HepG2 (cell line): ENCODE results near the gene NLRC3. TPM values are rescaled to one million over a fixed set of nuclear protein-coding genes. Genes with fewer than 3 reads are reported as not detected.
A peak's percentile ranks its signal among the peaks of the same experiment; 100 is the strongest.
"Not testable (repeated sequence)": the region's sequence is repeated elsewhere in the genome, so short reads cannot be mapped to it uniquely, and the experiment has no call there.

Source experiments
- ATAC-seq: fragments of 200-7000 bp; cut with Tn5 transposase; 3 replicates; pipeline ENCODE4 v1.9.1; 2020; ENCODE audit warnings: mild to moderate bottlenecking, moderate library complexity
- BruUV-seq: library from RNA; stranded (reverse); fragments of 400-500 nt; replicated peaks from 2 replicates; lab custom pipeline; 2021; lab: Mats Ljungman, UMichigan
- CTCF ChIA-PET: fragments of 300-600 bp; formaldehyde crosslinking; extraction: SDS; loops from one replicate; lab custom pipeline; 2021; ENCODE audit warnings: low total read pairs, inconsistent platforms, low intra/inter-chr PET ratio; lab: Yijun Ruan, JAX
- POLR2A ChIA-PET: fragments of 350-600 bp; sonication (Branson Sonifier 250); formaldehyde crosslinking; loops from one replicate; lab custom pipeline; 2020; ENCODE audit warnings: antibody characterized with exemption, inconsistent platforms; lab: Yijun Ruan, JAX
- DNase-seq: peaks from one replicate; pipeline ENCODE4 v3.0.0-alpha.2; 2015; ENCODE audit warnings: low spot score
- FAIRE-seq: peaks from 3 replicates; lab custom pipeline; 2011; peaks lifted over from hg19 to GRCh38; lab: Jason Lieb, UNC
- H2AFZ ChIP-seq: one replicate; pipeline ENCODE4 v1.6.1; 2011; ENCODE audit warnings: low read length, inconsistent platforms
- H3K27ac ChIP-seq: fragments of 300-600 bp; 3 replicates; pipeline ENCODE4 v1.8.0; 2011; ENCODE audit warnings: mixed run types, mild to moderate bottlenecking, mixed read lengths, low read length, inconsistent platforms; ENCODE audit not compliant: insufficient read depth; ENCODE audit errors: extremely low read length
- H3K27me3 ChIP-seq, 2 experiments: fragments of 200-600 bp in 1 of 2; 2 replicates in 1 of 2; 3 replicates in 1 of 2; pipeline versions ENCODE4 v1.6.0 to v1.8.0; 2011; ENCODE audit warnings: low read length in 2 of 2, mild to moderate bottlenecking in 2 of 2, moderate library complexity in 2 of 2, inconsistent platforms in 1 of 2; ENCODE audit not compliant: insufficient read depth in 2 of 2, control insufficient read depth in 1 of 2
- H3K36me3 ChIP-seq, 2 experiments: fragments of 200-600 bp in 1 of 2; replicated peaks in 1 of 2; 2 replicates in 1 of 2; 3 replicates in 1 of 2; pipeline versions ENCODE4 v1.5.1 to v1.8.0; 2011; ENCODE audit warnings: low read length in 2 of 2, inconsistent platforms in 1 of 2; ENCODE audit not compliant: insufficient read depth in 2 of 2, control insufficient read depth in 1 of 2
- H3K4me1 ChIP-seq: 2 replicates; pipeline ENCODE4 v1.5.1; 2012; ENCODE audit warnings: low read length, inconsistent platforms; ENCODE audit not compliant: insufficient read depth
- H3K4me2 ChIP-seq: 2 replicates; pipeline ENCODE4 v1.6.0; 2011; ENCODE audit warnings: low read depth, low read length, inconsistent platforms
- H3K4me3 ChIP-seq, 3 experiments: fragments of 200-600 bp in 1 of 3; sonication (generic), shearing (Covaris generic) in 1 of 3; replicated peaks in 1 of 3; 2 replicates each; pipeline ENCODE4 v1.5.1; 2011 to 2016; ENCODE audit warnings: low read length in 3 of 3, inconsistent platforms in 2 of 3, low read depth in 2 of 3, mild to moderate bottlenecking in 2 of 3, control low read depth in 1 of 3, mixed read lengths in 1 of 3; ENCODE audit not compliant: insufficient read depth in 1 of 3
- H3K79me2 ChIP-seq: one replicate; pipeline ENCODE4 v1.6.1; 2011; ENCODE audit warnings: low read length, inconsistent platforms; ENCODE audit not compliant: insufficient read depth
- H3K9ac ChIP-seq: 2 replicates; pipeline ENCODE4 v1.6.0; 2011; ENCODE audit warnings: mild to moderate bottlenecking, low read depth, low read length, inconsistent platforms; ENCODE audit not compliant: insufficient read depth
- H3K9me3 ChIP-seq: 2 replicates; pipeline ENCODE4 v1.5.1; 2012; ENCODE audit warnings: mild to moderate bottlenecking, low read length
- H4K20me1 ChIP-seq: 2 replicates; pipeline ENCODE4 v1.6.0; 2011; ENCODE audit warnings: inconsistent platforms, mild to moderate bottlenecking, low read length, moderate library complexity; ENCODE audit not compliant: insufficient read depth
- ARID5B ChIP-seq: IDR thresholded peaks from 2 replicates; pipeline ENCODE4 v1.4.0; 2020; ENCODE audit warnings: mild to moderate bottlenecking, missing genetic modification reagents
- GFI1 ChIP-seq: sonication (generic); formaldehyde crosslinking; IDR thresholded peaks from 2 replicates; pipeline ENCODE4 v1.5.0; 2020; ENCODE audit warnings: missing genetic modification reagents, mild to moderate bottlenecking, borderline replicate concordance
- HNF4G ChIP-seq, 2 experiments: sonication (generic) in 1 of 2; formaldehyde crosslinking in 1 of 2; IDR thresholded peaks; 2 replicates each; pipeline versions ENCODE4 v1.4.0 to v1.6.1; 2011 to 2020; ENCODE audit warnings: borderline replicate concordance in 2 of 2, low read depth in 2 of 2, mild to moderate bottlenecking in 2 of 2, low read length in 1 of 2, missing genetic modification reagents in 1 of 2, moderate library complexity in 1 of 2
- SETDB1 ChIP-seq: sonication (generic); formaldehyde crosslinking; IDR thresholded peaks from 2 replicates; pipeline ENCODE4 v1.5.1; 2020; ENCODE audit warnings: missing genetic modification reagents, mild to moderate bottlenecking, borderline replicate concordance
- TEAD3 ChIP-seq: optimal IDR thresholded peaks from 2 replicates; pipeline ENCODE3; 2016; ENCODE audit warnings: borderline replicate concordance
- TFE3 ChIP-seq: IDR thresholded peaks from 2 replicates; pipeline ENCODE4 v1.6.1; 2016
- WGBS: methylation state at CpG from one replicate; pipeline ENCODE4 v1.1.6; 2017; ENCODE audit warnings: low lambda C conversion rate; 5-methylcytosine and 5-hydroxymethylcytosine counted together
- in situ Hi-C: cut with HindIII; loops from 2 replicates; pipeline ENCODE4 v1.10.0; 2017; ENCODE audit warnings: low pct_unique_long_range_greater_than_20kb; ENCODE audit not compliant: extremely low pct_ligation_motif_present
- intact Hi-C: fragments of 100-400 bp; cut with micrococcal nuclease; formaldehyde crosslinking; loops from one replicate; pipeline ENCODE4 v1.10.0; 2022; ENCODE audit not compliant: unreplicated experiment
- polyA plus RNA-seq, 8 experiments: library from polyadenylated mRNA; depleted of rRNA in 3 of 8; stranded (reverse) in 7 of 8; unstranded in 1 of 8; fragments of >200 nt; fragmentation: Illumina TruSeq in 4 of 8; extraction: Trizol in 4 of 8; gene quantifications; 2 replicates each; pipeline versions ENCODE4 v1.2.1 to v1.2.3, GENCODE V29; 2011 to 2016; ENCODE audit warnings: low read depth in 4 of 8, missing spikeins in 1 of 8, mixed read lengths in 1 of 8; ENCODE audit not compliant: insufficient read depth in 1 of 8
- total RNA-seq, 5 experiments: library from RNA; depleted of rRNA; stranded (reverse); fragments of >200 nt; fragmentation: Illumina TruSeq; extraction: Trizol; gene quantifications; 2 replicates each; pipeline ENCODE4 v1.2.3, GENCODE V29; 2016; ENCODE audit warnings: low read depth in 1 of 5

The NLRC3 gene
- total and polyA plus RNA-seq, 2 of the 13 experiments (the other 11 are each of a cell fraction or from before 2014, with no cell fraction given) = not detected

- peak; percentile 87 for TF ChIP-seq TFE3 (CRISPR knock-in tag)
- TF ChIP-seq TEAD3 (CRISPR knock-in tag) = peak; percentile 78
- TF ChIP-seq GFI1 = peak; percentile 28; the same call in 1 of the 2 replicates
- TF ChIP-seq SETDB1 = no peak
- peak; percentile 56 for TF ChIP-seq ARID5B (CRISPR knock-in tag)
- peak; percentile 44; the same call in 1 of the 2 replicates for TF ChIP-seq HNF4G (IDR thresholded peaks at IDR 0.05; ENCODE audit: borderline replicate concordance, low read depth, low read length)
- TF ChIP-seq HNF4G (CRISPR knock-in tag; IDR thresholded peaks at IDR 0.05; ENCODE audit: borderline replicate concordance, low read depth) = no peak
Observed at GRCh38 chr16:3609895-3610697, 32.9 kb upstream of the NLRC3 start (continued).

- Histone ChIP-seq H3K79me2 (peaks cover 22% of the 10 kb centered on the region), H3K4me1 (peaks cover 48% of the 10 kb centered on the region)
- FAIRE-seq, in situ Hi-C loops, BruUV-seq, intact Hi-C loops, H4K20me1 ChIP-seq, ATAC-seq, H3K4me2 ChIP-seq, H3K36me3 ChIP-seq, POLR2A ChIA-PET, H3K9me3 ChIP-seq, H3K4me3 ChIP-seq, H3K27me3 ChIP-seq, H2AFZ ChIP-seq, DNase-seq, H3K9ac ChIP-seq, CTCF ChIA-PET, H3K27ac ChIP-seq: not testable (repeated sequence)
- WGBS = 90% methylated on average over 13 of the region's 13 CpGs
Observed at GRCh38 chr16:3608976-3609375, 31.8 kb upstream of the NLRC3 start.
